T47D (cell line): Measurements from ENCODE around the gene ABCA13.

Experiments
- DNase-seq, 2 experiments: peaks; one replicate each; pipeline versions ENCODE4 v3.0.0 to v3.0.0-alpha.2; 2011 to 2012; ENCODE audit warnings: low read depth in 1 of 2, low spot score in 1 of 2
- JUND ChIP-seq: IDR thresholded peaks from 2 replicates; pipeline ENCODE4 v1.6.1; 2012; ENCODE audit warnings: low read depth
- in situ Hi-C: cut with HindIII; loops from 2 replicates; pipeline ENCODE4 v1.10.0; 2016; ENCODE audit warnings: low sequenced_read_pairs, low pct_unique_long_range_greater_than_20kb

The ABCA13 gene

DNA sequence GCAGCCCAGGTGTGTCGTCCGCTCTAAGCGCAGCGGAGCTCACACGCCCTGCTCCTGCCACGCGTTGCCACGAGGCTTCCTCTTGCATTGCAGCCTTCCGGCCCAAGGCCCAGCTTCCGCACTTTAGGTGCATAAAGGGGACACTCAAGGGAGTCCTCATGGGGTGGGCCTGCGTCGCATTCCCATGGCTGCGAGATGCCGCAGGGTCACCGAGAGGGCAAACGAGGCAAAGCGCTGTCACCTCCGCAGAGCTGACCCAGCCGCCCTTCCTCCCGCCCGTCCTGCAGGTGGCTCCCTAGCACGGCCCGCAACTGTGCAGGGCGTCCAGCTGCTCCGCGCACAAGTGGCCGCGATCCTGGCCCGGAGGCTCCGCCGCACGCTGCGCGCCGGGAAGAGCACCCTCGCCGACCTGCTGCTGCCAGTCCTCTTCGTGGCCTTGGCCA is 283.5 kb downstream of the ABCA13 start:
- no peak for TF ChIP-seq JUND
- in situ Hi-C loops: no loop called here
- DNase-seq: no peak

DNA sequence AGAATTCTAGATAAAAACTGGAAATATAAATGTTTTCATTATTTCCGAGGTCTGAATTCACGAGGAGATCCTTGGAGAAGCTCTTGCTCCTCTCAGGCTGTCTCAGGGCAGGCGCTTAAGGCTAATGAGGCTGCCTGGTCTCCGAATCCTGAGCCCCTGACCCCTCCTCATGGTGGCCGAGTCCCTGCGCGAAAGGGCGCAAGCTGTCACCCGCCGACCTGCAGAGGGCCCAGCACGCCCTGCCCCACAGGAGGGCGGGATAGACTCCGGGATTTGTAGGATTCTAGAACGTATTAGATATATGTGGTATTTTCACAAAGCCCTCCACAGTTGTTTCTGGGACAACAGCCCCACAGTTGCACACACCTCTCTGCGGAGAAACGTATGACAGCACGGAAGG is 284.1 kb downstream of the ABCA13 start:
- no peak for DNase-seq
- no peak for TF ChIP-seq JUND
- in situ Hi-C loops: no loop called here

DNA sequence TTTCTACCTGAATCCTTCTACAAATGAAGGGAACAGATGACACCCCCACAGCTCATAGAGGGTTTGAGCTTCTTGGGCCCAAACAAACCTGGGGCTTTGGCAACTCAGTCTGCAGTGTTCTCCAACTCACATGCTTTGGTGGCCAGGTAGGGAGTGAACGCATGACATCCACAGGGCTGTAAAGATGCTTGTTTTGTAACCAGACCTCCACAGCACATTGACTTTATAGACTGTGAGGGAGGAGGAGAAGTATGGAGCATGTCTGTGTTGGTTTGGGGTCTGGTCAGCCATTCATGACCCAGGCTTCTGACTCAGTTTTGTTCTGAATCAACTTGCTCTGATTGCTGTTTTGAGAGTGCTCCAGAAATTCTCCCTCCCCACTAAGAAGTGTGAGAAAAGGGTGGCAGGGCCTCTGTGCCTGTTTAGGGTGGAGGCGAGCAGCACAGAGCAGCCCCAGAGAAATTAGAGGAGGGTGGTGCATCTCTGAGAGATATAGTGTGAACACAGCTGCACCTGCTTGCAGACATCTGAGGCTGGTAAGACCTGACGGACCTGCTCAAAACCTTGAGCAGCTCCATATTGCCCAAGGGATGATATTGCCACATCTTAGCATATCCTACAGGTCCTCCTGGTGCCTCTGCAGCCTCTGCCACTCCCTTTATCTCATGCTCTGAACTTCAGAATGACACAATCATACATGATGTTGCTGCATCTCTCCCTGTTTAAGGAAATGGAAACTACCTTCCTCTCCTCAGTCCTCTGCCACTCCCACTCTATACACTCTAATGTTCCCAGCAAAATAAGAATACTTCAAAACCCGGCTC is 287.7 kb downstream of the ABCA13 start:
- TF ChIP-seq JUND: no peak
- in situ Hi-C loops: no loop called here
- DNase-seq: peak in 1 of 2 experiments; percentile 30

- TF ChIP-seq JUND: no peak
- DNase-seq: no peak
- in situ Hi-C loops: no loop called here
Measured at GRCh38 chr7:48466713-48467112, 295.5 kb downstream of the ABCA13 start.

DNA sequence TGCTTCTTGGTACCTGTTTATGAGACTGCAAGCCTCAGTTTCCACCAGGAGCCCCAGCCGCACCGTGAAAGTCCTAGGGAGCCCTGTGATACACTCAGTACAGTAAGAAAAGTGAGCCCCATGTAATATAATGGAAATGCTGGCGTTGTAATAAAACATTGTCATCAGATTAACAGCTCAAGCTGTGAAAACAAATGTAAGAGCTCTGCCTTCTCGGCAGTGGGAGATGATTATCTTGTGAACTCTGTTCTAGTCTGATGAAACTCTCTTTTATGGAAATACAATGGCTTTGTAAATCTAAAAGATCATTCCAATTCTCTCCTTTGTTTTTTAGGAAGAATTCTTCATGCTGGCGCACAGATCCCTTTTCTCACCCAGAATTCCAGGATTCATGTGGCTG is 299.9 kb downstream of the ABCA13 start:
- DNase-seq: peak in 1 of 2 experiments; percentile 33
- in situ Hi-C loops: no loop called here
- no peak for TF ChIP-seq JUND

DNA sequence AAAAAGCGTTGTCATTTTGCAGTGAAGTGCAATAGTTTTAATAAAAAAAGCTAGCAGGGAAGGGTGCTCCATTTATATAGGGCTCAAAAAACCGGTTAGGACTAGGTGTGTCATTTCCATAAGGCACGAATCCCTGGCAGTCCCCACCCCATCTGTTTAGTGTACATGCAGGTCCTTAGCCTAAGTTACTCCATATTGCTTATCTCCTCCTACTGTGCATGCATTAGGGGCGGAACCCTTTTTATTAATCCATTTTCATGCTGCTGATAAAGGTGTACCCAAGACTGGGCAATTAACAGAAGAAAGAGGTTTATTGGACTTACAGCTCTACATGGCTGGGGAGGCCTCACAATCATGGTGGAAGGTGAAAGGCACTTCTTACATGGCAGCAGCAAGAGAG is 301.4 kb downstream of the ABCA13 start:
- no peak for DNase-seq
- no peak for TF ChIP-seq JUND
- in situ Hi-C loops: no loop called here

DNA sequence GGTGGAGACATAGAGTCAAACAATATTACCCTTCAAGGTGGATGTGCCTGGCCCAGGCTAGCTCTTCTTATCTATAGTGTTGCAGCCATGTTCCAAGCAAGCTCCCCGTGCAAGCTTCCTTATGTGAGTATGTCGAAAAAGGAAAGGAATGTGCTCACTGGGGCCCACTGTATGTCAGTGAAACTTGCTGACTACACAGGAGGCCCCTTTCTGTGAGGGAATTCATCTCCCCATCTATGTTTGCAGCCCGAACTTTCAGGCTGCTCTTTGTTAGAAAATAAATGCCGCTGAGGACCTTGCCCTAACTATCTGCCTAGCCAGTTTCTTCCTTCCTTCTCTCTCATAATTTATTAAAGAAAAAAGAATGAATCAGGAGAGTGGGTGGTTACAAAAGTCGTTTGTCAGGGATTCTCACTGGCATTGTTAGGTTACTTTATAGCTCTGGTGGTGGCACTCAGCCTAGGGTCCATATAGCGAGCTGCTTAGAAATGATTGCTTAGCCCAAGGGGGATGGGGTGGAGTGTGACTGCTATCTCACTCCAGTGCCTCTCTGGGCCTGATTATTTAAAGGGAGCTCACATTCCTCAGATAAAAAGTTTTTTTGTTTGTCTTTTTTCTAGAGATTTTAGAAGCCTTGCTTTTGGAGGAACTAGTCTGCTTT is 302.1 kb downstream of the ABCA13 start:
- no peak for DNase-seq
- no peak for TF ChIP-seq JUND
- in situ Hi-C loops: no loop called here

- in situ Hi-C loops: no loop called here
- DNase-seq: no peak
Measured at GRCh38 chr7:48481235-48481634, 310.0 kb downstream of the ABCA13 start.

DNA sequence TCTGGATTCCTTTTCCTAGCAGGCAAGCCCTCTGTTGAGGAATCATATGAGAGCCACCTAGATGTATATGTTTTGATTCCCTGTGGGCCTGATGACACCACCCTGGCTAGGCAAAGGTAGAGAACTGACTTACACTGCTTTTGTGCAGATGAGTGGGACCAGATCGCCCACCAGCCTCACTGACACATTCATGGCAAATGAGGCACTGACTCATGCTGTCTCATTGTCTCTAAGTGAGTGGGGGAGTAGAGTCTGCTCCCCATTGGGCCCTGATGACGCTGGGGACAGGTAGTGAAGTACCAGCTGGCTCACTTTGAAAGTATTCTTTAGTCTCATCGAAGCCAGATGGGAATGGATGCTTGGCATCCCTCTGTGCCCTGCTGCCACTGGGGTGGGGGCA is 326.3 kb downstream of the ABCA13 start:
- in situ Hi-C loops: no loop called here
- TF ChIP-seq JUND: no peak
- no peak for DNase-seq

More at GRCh38 chr7:48481235-48481634, 310.0 kb downstream of the ABCA13 start:
- no peak for TF ChIP-seq JUND

- no peak for DNase-seq
- in situ Hi-C loops: no loop called here
- no peak for TF ChIP-seq JUND
Measured at GRCh38 chr7:48502021-48502420, 330.8 kb downstream of the ABCA13 start.

DNA sequence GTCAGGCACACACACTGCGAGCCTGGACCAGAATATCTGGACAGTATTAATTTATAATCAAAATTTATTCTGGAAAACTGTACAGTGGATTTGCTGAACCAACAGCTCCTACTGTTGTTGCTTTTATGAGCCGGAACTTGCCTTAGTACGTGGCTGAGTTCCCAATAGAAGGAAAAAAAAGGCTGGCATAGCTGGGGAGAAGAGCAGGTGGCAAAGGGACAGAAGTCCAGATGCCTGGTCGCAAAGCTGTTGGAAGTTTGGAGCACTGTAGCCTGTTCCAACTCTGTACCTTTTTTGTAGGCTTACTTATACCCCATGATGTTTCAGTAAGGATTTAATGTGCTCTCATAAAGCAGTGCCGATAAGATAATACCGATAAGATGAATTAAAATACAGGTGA is 333.8 kb downstream of the ABCA13 start:
- no peak for DNase-seq
- no peak for TF ChIP-seq JUND
- in situ Hi-C loops: no loop called here

DNA sequence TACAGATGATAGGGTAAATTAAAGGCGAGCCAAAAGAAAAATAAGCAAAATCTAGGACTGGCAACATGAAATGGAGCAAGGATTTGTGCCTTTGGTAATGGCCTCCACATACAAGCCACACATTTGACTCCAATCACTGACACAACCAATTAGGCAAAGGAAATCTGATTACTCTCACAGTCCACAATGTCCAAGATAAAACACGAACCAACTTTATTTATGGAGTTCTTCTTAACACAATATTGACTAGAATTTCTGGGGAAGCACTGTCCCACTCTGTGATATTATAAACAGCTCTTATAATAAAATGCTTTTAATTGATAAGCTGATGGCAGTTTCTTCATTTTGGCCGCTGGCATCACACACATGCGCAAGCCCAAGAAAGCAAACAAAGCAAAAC is 334.2 kb downstream of the ABCA13 start:
- no peak for DNase-seq
- in situ Hi-C loops: no loop called here
- TF ChIP-seq JUND: no peak

- no peak for TF ChIP-seq JUND
- in situ Hi-C loops: no loop called here
Measured at GRCh38 chr7:48506569-48506968, 335.3 kb downstream of the ABCA13 start.

DNA sequence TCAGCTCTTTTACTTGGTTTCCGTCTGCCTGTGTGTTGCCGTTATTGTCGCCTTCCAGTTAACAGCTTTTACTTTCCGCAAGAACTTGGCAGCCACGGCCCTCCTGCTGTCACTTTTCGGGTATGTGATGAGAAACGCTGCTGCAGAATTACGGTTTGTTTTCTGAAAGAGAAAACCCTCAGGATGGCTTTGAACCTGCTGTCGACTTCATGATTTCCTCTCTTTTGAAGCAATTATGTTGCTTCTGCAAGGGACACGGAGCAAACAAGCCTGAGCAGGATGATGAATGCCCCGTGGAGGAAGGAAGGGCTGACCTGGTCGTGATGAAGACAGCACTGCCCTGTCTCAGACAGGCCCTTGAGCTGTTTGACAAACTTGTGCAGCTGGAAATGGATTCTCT is 339.8 kb downstream of the ABCA13 start:
- no peak for TF ChIP-seq JUND
- no peak for DNase-seq
- in situ Hi-C loops: no loop called here

More at GRCh38 chr7:48506569-48506968, 335.3 kb downstream of the ABCA13 start:
- DNase-seq: no peak
